ENCODE measurements around the gene REG1B.
"Not testable (repeated sequence)": the region's sequence is repeated elsewhere in the genome, so short reads cannot be mapped to it uniquely, and the experiment has no call there.

REG1B gene

DNA sequence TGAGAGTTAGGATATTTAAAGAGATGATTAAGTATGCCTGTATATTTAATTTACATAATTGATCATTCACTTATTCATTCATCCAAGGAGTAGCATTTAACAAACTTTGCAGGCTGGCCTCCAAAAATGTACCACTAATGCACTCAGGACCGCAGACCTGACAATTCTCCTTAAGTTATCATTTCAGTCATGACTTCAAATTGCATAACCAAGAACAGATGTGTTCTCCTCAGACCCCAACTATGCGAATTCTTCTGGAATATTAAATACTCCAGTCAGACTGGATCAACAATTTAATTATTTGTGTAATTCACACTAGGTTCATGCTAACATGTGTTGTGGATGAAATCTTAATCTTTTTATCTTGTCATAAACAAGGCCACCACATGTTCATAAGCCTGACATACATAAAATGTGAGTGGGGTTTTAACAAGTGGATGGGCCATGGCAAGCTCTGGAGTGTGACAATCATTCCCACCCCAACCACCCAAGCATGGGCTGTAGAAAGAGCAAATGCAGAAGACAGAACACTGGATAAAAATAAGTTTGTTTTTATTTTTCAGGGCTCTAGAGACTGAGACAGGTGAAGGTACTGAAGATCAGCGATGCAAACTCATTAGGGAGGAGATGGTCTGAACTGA is 3.2 kb downstream of the REG1B start:
- DNase-seq (ENCODE audit: low read depth): no peak

DNA sequence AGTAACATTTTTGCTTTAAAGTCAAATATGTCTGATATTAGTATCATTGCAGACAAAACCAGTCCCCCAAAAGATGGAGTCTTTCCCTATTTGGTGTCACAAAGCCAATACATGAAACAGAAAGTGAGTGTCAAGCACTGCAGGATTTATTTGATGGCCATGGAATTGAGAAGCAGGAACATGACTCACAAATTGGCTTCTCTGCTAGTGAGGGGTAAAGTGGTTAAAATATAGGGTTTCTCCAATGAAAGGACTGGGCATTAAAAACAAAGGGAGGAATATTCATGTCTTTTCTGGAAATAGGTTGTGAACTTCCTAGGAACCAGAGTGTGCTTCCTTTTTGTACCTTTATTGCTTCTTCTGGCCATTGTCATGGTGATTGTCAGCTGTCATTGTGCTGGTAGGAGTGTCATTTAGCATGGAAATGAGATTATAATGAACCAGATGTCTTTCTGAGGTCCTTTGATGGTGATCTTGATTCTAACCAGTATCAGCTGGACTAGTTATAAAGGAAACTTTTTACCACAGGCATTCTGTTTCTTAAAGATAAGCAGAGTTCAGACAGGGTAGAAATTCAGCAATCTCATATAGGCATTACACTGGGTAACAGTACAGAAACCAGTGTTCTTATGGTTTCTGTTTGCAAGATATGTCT is 4.1 kb downstream of the REG1B start:
- no peak for DNase-seq (ENCODE audit: low read depth)

DNA sequence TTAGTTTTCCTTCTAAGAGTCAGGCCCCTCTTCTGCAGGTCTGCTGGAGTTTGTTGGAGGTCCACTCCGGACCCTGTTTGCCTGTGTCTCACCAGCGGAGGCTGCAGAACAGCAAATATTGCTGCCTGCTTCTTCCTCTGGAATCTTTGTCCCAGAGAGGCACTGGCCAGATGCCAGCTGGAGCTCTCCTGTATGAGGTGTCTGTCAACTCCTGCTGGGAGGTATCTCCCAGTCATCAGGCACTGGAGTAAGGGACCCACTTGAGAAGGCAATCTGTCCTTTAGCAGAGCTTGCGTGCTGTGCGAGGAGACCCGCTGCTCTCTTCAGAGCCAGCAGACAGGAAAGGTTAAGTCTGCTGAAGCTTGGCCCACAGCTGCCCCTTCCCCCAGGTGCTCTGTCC is 4.8 kb downstream of the REG1B start:
- DNase-seq (ENCODE audit: low read depth): no peak

DNA sequence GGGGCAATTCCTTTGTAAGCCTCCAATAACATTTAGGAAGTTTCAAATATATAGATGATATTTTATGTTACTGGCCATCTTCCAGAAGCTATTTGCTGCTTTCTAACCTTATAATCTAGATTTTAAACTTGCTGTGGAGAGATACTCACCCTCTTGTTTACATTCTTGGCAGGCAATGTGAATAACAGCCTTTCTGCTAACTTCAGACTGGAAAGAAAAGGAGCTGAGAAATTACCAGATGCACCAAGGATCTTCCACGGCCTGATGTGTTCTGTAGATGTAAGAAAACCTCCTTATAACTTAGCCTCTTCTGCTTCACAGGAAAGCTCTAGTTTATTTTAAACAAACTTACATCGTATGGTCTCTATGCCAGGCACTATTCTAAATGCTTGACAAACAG is 16.7 kb downstream of the REG1B start:
- DNase-seq (ENCODE audit: low read depth): no peak

DNA sequence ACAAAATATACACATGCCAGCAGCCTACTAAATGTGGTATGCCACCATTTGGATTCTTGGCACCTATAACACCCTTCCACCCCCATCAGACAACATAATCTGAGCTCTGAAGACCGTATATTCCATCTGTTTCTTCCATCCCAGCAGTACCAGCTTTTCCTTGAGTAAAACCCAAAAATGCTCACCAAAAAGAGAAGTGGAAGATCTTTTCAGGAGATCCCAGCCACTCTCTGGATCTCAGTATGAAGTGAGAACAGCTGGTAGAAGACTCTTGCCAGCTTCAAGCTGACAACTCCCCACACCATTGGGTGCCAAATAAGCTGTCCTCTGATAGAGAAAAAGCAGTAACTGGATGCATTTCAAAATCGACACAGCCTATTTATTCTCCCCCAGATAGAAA is 22.6 kb downstream of the REG1B start:
- no peak for DNase-seq (ENCODE audit: low read depth)

DNA sequence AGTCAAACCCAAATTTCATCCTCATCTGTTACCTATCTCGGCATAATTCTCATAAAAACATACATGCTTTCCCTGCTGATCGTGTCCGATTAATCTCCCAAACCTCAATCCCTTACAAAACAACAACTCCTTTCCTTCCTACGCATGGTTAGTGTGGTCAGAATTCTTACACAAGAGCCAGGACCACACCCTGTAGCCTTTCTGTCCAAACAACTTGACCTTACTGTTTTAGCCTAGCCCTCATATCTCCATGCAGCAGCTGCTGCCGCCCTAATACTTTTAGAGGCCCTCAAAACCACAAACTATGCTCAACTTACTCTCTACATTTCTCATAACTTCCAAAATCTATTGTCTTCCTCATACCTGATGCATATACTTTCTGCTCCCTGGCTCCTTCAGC is 33.0 kb downstream of the REG1B start:
- DNase-seq (ENCODE audit: low read depth): not testable (repeated sequence)

DNA sequence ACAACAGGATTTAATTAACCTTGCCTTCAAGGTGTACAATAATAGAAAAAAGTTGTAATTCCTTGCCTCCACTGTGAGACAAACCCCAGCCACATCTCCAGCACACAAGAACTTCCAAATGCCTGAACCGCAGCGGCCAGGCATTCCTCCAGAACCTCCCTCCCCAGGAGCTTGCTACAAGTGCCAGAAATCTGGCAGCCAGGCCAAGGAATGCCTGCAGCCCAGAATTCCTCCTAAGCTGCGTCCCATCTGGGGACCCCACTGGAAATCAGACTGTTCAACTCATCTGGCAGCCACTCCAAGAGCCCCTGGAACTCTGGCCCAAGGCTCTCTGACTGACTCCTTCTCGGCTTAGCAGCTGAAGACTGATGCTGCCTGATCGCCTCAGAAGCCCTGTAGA is 34.3 kb downstream of the REG1B start:
- DNase-seq (ENCODE audit: low read depth): not testable (repeated sequence)

DNA sequence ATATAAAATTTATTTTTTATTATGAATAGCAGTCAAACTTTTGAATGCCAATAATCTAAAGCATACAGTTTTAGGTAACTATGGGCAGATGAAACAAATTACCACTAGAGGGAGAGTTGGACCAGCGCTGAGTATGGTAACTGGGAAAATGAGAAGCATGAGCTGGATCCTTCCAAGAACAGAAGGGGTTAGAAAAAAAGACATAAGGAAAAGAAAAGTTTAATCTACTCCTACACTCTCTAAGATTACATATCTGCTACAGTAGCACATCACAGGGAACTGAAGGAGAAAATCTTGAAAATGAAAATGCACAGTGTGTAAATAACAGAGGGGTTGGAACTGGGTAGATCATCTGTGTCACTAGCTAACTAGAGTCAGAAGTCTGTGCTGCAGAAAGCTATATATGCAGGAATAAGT is 46.8 kb downstream of the REG1B start:
- DNase-seq (ENCODE audit: low read depth): no peak

DNA sequence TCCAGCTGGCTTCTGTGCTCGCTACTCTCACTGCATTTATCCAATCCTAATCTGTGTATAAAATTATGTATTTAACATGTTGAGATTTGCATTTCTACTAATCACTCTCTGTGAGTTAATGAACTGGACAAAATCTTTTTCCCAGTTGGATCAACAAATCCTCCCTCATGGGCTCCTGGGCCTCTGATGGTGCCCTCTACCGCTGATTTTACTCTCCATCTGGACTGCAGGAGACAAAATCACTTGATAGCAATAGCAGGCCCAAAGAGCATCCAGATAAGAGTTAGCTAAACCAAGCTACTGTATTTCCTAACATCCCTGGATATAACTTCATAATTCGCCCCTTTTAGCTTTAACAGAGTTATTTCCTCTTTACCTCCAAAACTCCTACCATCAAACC is 47.8 kb downstream of the REG1B start:
- DNase-seq (ENCODE audit: low read depth): no peak

Measured in fibroblast of the conjunctiva (primary cell).